Stimulated activated CD8-positive, alpha-beta memory T cell treated with anti-CD3 and anti-CD28 coated beads, Interleukin-4, amount 100 ng/mL, for 1 hour (primary cell): ENCODE measurements around the gene IQGAP1.
"Not testable (repeated sequence)": the region's sequence is repeated elsewhere in the genome, so short reads cannot be mapped to it uniquely, and the experiment has no call there.

Experiments
- DNase-seq, 2 donors: peaks; one replicate each; pipeline ENCODE4 v3.0.0-alpha.2; 2020; ENCODE audit warnings: low read depth in 2 of 2, low spot score in 1 of 2

IQGAP1 gene

GRCh38 chr15:90410316-90410715, 22.3 kb downstream of the IQGAP1 start:
- not testable (repeated sequence) for DNase-seq

DNA sequence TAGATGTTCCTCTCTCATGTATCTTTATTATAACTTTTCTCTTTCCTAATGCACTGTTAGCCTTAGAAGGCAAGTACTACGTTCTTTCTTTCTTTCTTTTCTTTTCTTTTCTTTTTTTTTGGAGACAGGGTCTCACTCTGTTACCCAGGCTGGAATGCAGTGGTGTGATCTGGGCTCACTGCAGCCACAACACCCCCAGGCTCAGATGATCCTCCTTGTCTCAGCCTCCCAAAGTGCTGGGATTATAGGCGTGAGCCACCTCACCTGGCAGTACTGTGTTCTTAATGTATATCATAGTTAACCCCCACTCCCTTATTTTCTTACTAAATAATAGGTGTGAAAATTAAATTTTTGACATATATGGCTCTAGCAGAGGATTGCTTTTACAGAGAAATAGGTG, 23.1 kb downstream of the IQGAP1 start:
- no peak for DNase-seq

DNA sequence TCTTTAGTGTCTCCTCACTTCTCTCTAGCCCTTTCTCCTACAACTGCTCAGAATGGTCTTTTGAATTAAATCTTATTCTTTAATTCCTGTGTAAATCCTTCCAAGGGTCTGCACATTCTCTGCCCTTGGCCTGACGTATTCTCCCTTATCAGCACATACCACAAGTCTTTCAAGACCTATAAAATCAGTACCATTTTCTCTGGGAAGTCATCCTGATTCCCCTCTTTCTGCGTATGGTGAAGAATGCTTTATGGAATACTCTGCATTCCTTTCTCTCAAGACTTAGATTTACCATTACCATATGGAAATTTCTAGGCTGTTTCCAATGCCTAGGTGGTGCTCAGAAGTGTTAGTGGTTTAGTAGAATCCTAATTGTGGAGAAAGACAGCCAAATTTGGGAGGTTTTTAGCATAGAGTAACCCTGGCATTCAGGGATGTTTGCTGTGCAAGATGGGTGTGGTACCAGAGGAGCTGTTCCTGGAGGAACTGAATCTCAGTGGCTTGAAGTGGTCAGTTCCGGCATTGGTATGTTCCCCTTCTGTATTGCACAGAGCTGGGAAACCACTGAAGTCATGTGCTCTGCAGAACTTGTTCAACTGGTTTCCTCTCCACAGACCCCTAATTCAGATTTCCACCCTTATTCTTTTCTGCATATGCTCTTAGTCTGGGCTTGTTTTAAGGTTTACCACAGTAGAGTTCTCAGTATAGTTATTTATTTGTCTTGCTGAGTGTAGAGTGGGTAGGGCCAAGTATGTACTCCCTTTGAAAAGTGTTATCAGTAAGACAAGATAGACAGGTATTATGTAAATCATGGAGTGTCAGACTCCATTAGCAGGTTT, 24.5 kb downstream of the IQGAP1 start:
- no peak for DNase-seq

DNA sequence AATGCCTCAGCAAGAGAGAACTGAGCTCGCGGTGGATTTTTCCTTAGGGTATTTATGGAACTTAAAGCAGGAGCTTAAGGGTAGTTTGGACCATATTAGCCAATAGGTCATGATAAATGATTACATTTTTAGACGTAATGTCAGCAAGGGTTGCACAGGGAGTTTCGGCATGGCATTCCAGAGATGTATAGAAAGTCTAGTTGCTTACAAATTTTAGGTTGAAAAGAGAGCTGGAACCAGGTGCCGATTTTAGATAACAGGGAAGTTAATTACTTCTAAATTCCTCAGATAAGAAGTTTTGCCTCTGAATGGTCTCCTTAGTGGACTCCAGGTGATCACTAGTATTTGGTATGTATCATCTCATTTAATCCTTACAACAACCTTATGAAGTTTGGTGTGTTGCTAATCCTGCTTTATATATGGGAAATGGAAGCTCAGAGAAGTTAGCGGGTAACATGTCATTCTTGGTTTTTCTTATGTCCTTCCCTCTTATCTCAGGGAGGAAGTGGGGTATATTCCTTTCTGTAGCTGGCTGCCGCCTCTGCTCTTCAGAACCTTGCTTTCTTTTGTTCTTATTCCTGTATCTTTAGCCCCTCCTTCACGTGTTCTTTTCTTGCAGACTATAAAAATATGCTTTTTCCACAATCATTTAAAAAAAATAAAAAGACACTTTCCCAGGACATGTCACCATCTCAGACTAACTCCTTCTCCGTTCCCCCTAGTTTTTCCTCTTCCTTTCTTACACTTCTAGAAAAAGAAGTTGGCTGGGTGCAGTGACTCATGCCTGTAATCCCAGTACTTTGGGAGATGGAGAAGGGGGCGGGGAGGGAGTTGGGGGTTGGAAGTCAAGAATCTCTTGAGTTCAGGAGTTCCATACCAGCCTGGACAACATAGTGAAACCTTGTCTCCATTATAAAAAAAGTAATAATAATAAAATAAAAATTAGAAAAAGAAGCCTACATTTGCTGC, 25.7 kb downstream of the IQGAP1 start:
- DNase-seq, result no peak

GRCh38 chr15:90414408-90415028, 26.5 kb downstream of the IQGAP1 start:
- DNase-seq, result no peak

DNA sequence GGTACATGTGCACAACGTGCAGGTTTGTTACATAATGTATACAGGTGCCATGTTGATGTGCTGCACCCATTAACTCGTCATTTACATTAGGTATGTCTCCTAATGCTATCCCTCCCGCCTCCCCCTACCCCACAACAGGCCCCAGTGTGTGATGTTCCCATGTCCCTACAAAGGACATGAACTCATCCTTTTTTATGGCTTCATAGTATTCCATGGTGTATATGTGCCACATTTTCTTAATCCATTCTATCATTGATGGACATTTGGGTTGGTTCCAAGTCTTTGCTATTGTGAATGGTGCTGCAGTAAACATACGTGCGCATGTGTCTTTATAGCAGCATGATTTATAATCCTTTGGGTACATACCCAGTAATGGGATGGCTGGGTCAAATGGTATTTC, 28.0 kb downstream of the IQGAP1 start:
- not testable (repeated sequence) for DNase-seq

DNA sequence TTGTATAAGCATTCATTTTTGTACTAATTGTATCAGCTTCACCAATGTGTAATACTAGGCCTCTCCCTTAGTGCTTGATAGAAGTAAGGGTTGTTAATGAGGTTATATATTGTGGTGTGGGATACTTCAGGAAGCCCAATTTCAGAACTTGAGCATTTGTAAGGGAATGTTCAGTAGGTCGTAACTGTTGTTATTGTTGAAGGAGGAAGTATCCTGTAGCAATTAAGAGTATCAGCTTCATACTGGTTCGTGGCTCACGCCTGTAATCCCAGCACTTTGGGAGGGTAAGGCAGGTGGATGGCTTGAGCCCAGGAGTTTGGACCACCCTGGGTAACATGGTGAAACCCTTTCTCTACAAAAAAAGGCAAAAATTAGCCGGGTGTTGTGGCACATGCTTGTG, 30.6 kb downstream of the IQGAP1 start:
- no peak for DNase-seq

DNA sequence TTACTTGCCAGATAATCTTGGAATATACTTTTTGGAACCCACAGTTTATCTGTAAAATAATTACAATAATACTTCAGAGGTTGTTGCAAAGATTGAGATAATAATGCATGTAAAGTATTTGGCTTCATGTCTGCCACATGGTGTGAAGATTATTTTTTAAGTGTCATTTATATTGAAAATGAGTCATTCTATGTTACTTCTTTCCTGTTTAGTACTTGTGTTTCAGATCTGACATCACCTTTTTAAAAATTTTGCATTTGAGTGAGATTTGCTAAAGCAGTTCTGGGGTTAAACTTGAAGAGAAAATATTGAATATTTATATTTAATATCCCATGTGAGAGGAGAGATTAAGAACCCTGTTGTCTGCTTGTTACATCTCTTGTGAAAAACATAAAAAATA, 31.2 kb downstream of the IQGAP1 start:
- DNase-seq, result no peak

DNA sequence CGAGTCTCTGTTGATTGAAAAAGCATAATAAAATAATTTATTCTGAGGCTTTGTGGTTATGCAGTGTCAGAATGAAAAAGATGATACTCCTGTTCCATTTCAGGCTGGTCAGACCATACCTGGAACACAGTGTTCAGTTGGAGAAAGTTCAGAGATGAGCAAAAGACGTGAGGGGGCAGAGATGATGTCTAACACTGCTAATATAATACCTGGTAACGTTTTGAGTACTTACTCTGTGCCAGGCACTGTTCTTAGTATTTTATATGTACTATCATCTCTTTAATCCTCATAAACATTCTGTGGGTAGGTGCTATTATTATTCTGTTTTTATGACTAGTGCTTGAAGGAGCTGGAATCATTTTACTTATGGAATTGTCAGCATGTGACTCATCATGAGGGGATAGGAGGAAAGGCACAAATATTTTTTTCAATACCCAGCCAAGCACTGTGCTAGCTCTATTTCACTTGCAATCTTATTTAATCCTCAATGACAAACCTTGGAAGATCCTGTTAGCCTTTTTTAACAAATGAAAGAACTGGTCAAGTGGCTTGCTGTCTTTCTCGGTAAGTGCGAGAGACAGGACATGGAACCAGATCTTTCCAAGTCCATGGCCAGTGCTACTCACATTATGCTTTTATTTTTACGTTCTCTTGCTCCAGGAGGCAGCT, 31.8 kb downstream of the IQGAP1 start:
- DNase-seq, result no peak

DNA sequence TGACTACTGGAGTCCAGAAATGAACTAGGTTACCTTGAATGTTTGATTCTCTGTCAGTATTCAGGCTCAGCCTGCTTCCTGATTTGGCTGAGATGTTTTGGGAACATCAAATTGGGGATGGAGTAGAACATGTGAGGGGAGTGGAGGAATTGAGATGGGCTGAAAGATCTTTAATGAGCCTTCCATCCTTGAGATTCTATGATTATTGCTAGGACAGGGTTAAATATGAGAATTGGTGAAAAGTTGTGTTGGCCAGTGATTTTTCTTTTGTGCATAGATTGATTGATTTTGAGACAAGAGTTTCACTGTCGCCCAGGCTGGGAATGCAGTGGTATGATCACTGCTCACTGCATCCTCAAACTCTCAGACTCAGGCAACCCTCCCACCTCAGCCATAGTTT, 32.4 kb downstream of the IQGAP1 start:
- DNase-seq, result no peak

DNA sequence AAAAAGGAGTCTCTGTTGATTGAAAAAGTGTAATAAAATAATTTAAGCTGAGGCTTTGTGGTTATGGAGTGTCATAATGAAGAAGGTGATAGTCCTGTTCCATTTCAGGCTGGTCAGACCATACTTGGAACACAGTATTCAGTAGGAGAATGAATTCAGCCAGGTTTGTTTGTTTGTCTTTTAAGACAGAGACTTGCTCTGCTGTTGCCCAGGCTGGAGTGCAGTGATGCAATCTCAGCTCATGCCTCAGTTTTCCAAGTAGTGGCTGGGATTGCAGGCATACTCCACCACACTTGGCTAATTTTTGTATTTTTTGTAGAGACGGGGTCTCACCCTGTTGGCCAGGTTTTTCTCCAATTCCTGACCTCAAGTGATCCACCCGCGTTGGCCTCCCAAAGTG, 33.5 kb downstream of the IQGAP1 start:
- no peak for DNase-seq

DNA sequence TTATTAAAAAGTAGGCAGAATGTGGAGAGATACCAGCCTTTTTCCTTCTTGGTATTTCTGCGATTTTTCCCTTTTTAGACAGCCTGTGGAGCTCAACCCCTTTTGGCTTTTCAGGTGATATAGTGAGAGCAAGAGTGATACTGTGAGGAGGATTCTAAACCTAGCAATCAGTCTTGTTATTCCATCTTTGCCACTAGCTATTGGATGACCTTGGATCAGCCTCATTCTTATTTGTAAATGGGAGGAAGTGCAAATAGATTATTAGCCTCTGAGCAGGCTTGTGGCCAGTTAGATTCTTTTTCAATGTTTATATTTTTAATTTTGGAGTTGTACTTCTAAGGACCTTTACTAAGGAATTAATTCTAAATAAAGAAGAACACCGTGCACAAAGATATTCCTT, 34.0 kb downstream of the IQGAP1 start:
- no peak for DNase-seq

GRCh38 chr15:90422936-90423335, 34.9 kb downstream of the IQGAP1 start:
- DNase-seq, result no peak

DNA sequence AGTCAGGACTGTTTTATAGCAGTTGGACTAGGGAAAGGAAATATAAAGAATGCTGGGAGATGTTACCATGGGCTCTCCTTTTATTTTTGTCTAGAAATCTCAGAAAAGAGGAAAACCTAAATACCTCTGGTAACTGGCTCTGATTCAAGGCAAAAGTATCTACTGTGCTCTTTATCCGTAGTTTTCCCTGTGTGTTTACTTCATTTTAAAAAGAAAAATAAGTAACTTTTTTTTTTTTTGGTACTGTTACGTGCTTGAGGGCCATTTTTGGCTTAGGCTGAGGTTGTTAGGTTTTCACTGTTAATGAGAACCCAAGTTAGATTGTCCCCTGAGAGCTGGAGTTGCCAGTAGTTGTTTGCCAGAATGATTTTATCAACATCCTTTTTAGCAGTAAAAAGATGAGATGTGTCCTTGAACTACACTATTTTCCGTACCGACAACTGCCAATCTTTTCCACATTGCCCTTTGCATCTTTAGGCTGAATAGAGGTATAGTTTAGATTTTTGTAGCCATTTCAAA, 35.8 kb downstream of the IQGAP1 start:
- DNase-seq, result no peak

- DNase-seq, result no peak
These were observed 37.8 kb downstream of the IQGAP1 start for GRCh38 chr15:90425726-90426346.

DNA sequence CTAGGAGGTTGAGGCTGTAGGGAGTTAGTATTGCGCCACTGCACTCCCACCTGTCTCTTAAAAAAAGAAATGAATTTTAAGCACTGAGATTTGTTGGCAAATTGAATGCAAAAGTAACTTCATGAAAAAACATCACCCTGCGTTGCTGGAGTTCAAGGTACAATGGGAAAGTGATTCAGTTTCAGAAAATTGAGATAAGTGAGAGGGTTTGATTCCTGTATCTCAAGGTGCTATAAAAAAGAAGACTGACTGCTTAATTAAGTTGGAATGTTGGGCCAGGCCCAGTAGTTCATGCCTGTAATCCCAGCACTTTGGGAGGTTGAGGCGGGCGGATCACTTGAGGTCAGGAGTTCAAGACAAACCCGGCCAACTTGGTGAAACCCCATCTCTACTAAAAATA, 39.1 kb downstream of the IQGAP1 start:
- no peak for DNase-seq

- no peak for DNase-seq
These were observed 44.2 kb downstream of the IQGAP1 start for GRCh38 chr15:90432253-90432652.

GRCh38 chr15:90435652-90436337, 47.8 kb downstream of the IQGAP1 start:
- no peak for DNase-seq

- no peak for DNase-seq
These were observed 48.9 kb downstream of the IQGAP1 start for GRCh38 chr15:90436952-90437351.

DNA sequence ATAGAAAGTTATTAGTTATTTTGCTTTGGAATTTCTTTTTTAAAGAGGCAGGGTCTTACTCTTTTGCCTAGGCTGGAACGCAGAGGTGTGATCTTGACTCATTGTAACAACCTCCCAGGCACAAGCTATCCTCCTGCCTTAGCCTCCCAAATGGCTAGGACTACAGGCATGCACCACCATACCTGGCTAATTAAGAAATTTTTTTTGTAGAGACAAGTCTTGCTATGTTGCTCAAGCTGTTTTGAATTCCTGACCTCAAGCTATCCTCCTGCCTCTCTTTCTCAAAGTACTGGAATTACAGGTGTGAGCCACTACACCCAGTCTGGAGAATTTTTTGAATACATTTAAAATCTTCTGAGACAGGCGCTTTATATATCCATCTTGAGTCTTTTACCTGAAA, 49.5 kb downstream of the IQGAP1 start:
- no peak for DNase-seq
